Right ventricle myocardium superior (tissue), 1 donor: ENCODE measurements around the gene NFIC. TPM values are rescaled to one million over a fixed set of nuclear protein-coding genes. Genes with fewer than 3 reads are reported as not detected.
"Not testable (repeated sequence)": the region's sequence is repeated elsewhere in the genome, so short reads cannot be mapped to it uniquely, and the experiment has no call there.

ENCODE experiments used
- ATAC-seq: fragments of 200-7000 bp; cut with Tn5 transposase; one replicate; pipeline ENCODE4 v1.9.1; 2020; ENCODE audit warnings: mild to moderate bottlenecking; ENCODE audit not compliant: poor library complexity
- DNase-seq: peaks from one replicate; pipeline ENCODE4 v3.0.0-alpha.2; 2020
- intact Hi-C: fragments of 100-400 bp; cut with DNase I; formaldehyde crosslinking; loops from one replicate; pipeline ENCODE4 v1.11.2; 2022
- total RNA-seq: library from RNA; stranded (reverse); fragmentation: NEBNext Ultra II Directional; extraction: Animal tissue kit (Norgen Biotek cat#: 25700); gene quantifications from one replicate; pipeline ENCODE4 v1.2.1, GENCODE V29; 2021
- donor health status: DM: no; HTN: yes; CAD: no; lungs with severe emphysema.

NFIC gene
- total RNA-seq, 1 donor from 2014 or later, result 153 TPM

- ATAC-seq (peak; percentile 73), DNase-seq (peak; percentile 92)
- intact Hi-C loops, result loop anchor here (5.0 kb wide), 1 partner anchor 37 kb away; the partner anchor contains the start of gene NFIC
These were observed 38.2 kb downstream of the NFIC start for GRCh38 chr19:3404324-3405260.

- no peak for DNase-seq
- intact Hi-C loops, result no loop called here
- no peak for ATAC-seq
These were observed 38.9 kb downstream of the NFIC start for GRCh38 chr19:3405261-3405653.

DNA sequence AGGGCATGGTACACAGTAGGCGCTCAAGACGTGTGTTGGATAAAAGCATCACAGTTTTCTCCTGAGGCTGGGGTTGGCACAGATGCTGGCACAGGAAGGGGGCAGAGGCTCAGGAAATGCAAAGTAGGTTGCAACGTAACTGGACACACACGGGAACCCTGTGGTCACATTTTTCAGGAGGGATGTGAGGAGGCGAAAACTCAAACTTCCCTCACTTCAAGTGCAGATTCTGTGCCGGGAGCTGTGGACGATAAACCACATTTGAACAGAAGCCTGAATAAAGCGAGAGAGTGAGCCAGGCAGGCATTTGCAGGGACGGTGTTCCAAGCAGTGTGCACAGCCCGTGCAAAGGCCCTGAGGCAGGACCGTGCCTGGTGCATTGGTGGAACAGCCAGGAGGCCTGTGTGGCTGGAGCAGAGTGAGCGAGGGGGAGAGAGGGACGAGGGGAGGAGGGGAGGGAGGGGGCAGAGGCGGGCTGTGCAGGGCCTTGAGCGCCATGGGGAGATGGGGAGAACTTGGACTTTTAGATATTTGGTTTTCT lies 40.3 kb downstream of the NFIC start:
- DNase-seq (no peak), ATAC-seq (no peak)
- intact Hi-C loops, result no loop called here

- intact Hi-C loops, result no loop called here
- peak; percentile 75 for DNase-seq
- peak; percentile 11 for ATAC-seq
These were observed 41.5 kb downstream of the NFIC start for GRCh38 chr19:3407556-3408516.

GRCh38 chr19:3408996-3409345 lies 42.6 kb downstream of the NFIC start:
- ATAC-seq (no peak), DNase-seq (no peak)
- intact Hi-C loops, result no loop called here

- intact Hi-C loops, result no loop called here
- DNase-seq (peak; percentile 86), ATAC-seq (peak; percentile 60)
These were observed 43.1 kb downstream of the NFIC start for GRCh38 chr19:3409346-3410064.

DNA sequence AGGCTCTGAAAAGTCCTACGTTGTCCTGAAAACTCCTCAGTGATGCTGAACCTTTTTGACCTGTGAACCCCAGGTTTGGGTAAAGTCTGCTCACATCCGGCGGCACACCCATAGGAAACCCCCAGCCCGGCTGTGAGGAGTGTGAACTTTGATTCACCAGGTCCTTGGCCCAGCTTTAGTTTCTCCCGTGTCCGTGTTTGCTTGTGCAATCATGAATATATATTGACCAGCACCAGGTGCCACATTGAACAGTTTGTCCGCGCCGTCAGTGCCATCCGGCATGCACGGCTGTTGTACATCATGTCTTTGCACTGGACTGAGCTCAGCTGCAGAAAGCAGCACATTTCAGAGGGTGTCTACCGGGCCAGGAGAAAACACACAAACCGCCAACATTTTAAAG lies 45.3 kb downstream of the NFIC start:
- ATAC-seq (no peak), DNase-seq (no peak)
- intact Hi-C loops, result no loop called here

GRCh38 chr19:3412066-3412465 lies 45.7 kb downstream of the NFIC start:
- intact Hi-C loops, result no loop called here
- ATAC-seq, result no peak
- DNase-seq, result no peak

GRCh38 chr19:3413796-3414327 lies 47.5 kb downstream of the NFIC start:
- ATAC-seq (no peak), DNase-seq (no peak)
- intact Hi-C loops, result no loop called here

DNA sequence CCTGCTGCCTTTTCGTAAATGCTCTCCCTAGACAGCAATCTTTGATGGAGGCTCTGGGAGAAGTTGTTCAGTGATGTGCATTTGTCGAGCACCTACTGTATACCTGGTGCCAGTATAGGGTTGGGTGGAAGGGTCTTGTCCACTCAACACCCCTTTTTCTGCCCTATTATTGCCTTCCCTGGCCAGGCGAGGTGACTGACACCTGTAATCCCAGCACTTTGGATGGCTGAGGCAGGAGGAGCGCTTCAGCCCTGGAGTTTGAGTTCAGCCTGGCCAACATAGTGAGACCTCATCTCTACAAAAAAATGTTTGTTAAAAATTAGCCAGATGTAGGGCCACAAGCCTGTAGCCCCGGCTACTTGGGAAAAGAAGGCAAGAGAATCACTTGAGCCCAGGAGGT lies 49.3 kb downstream of the NFIC start:
- ATAC-seq (no peak), DNase-seq (no peak)
- intact Hi-C loops, result no loop called here

- ATAC-seq (no peak), DNase-seq (no peak)
- intact Hi-C loops, result loop anchor here (10.0 kb wide), 1 partner anchor 55 kb away; the partner anchor contains the start of gene NFIC
These were observed 53.9 kb downstream of the NFIC start for GRCh38 chr19:3420244-3420755.

DNA sequence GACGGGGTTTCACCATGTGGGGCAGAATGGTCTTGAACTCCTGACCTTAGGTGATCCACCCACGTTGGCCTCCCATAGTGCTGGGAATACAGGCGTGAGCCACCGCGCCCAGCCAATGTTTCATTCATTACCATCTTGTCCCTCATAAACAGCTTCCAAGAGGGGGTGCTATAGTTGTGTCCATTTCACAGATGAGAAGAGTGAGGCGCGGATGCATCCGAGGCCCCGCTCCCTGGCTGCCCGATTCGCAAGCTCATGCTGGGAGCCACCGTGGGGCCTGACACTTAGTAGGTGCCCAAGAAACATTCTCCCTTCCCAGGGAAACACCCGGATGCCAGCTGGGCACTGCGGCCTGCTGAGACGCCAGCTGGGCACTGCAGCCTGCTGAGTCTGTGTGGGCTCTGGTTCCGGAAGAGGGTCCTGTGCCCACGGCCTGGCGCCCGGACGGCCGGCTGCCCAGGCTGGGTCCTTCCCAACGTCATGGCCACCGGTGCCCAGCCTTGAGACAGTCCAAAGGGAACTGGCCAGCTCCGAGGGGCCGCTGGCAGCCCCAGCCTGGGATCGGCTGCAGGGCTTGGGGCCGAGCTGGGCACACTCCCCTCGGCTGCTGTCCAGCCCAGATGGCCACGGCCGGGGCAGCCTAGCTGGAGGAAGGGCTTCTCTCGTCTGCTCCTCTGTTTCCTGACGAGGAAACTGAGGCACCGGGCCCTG lies 54.7 kb downstream of the NFIC start:
- no peak for ATAC-seq
- intact Hi-C loops, result loop anchor here (10.0 kb wide), 1 partner anchor 56 kb away; the partner anchor contains the start of gene NFIC
- DNase-seq, result no peak

GRCh38 chr19:3421656-3422055 lies 55.3 kb downstream of the NFIC start:
- not testable (repeated sequence) for DNase-seq, ATAC-seq
- intact Hi-C loops, result loop anchor here (10.0 kb wide), 1 partner anchor 57 kb away; the partner anchor contains the start of gene NFIC

DNA sequence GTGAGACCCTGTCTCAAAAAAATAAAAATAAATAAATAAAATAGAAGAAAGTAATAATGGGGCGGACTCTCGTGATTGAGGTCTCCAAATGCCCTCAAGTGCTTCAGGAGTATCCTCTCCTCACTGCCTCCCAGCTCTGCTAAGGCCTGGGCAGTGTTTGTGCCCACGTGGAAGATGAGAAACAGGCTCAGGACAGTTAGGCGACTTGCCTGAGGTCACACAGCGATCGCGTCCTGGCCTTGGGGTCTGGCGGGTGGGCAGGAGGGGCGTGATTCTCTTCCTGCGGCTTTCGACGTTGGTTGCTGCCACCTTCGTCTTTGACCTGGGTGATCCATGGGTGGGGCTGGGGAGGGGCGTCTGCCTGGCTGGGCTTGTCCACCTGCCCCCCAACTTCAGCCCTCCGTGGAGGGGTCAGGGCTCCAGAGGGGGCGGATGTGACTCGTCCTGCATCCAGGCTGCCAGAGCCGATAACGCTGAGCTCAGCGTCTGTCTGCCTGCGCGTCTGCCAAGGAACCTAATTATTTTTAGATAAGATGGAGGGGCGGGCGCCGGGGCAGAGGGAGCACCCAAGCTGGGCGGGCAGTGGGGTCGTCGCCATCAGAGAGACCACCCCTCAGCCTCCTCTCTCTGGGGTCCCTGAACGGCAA lies 56.9 kb downstream of the NFIC start:
- intact Hi-C loops, result loop anchor here (10.0 kb wide), 1 partner anchor 59 kb away; the partner anchor contains the start of gene NFIC
- ATAC-seq (peak; percentile 23), DNase-seq (peak; percentile 68)

GRCh38 chr19:3426433-3426832 lies 60.0 kb downstream of the NFIC start:
- ATAC-seq, result no peak
- no peak for DNase-seq
- intact Hi-C loops, result loop anchor here (10.0 kb wide), 1 partner anchor 62 kb away; the partner anchor contains the start of gene NFIC

- not testable (repeated sequence) for ATAC-seq, DNase-seq
- intact Hi-C loops, result loop anchor here (5.0 kb wide), 1 partner anchor 103 kb away; no protein-coding TSS in a partner anchor
These were observed 63.9 kb downstream of the NFIC start for GRCh38 chr19:3430366-3430680.
